Stimulated activated CD4-positive, alpha-beta T cell treated with anti-CD3 and anti-CD28 coated beads, TNF-alpha, amount 100 ng/mL, for 4 hours (primary cell): ENCODE data around the gene RAB34.
A peak's percentile ranks its signal among the peaks of the same experiment; 100 is the strongest.

ENCODE experiments used
- DNase-seq, 3 experiments: peaks; one replicate each; pipeline ENCODE4 v3.0.0-alpha.2; 2020; ENCODE audit warnings: low read depth in 3 of 3

RAB34 gene

GRCh38 chr17:28712032-28712704, 5.5 kb downstream of the RAB34 start:
- peak; percentile 44 to 53 (median 48) for DNase-seq

GRCh38 chr17:28711723-28712031, 6.0 kb downstream of the RAB34 start, which contains the start of gene PROCA1:
Gene PROCA1 (minus strand): TSS chr17:28711888. CDS start chr17:28711660, 228 bp downstream.
- DNase-seq, result no peak

GRCh38 chr17:28710861-28711722, 6.6 kb downstream of the RAB34 start:
- peak; percentile 80 to 86 (median 81) for DNase-seq

DNA sequence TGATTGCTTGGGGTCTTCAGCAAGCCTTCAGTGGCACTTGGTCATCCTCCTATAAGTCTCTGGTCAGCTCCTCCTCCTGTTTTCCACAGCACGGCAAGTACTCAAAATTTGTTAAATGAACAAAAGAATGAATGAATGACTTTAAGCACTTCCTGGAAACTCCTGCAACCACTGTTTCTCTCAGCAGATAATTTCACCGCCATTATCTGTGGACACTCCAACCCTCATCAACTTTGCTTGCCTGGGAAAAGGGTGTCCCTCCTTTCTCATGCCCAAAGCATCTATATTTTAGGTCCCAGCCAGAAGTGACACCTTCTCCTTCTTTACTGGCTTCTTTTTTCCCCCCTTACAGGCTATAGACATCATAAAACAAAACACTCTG, 10.3 kb downstream of the RAB34 start:
- no peak for DNase-seq

- DNase-seq, result no peak
These were observed 11.0 kb downstream of the RAB34 start for GRCh38 chr17:28706471-28707338.

DNA sequence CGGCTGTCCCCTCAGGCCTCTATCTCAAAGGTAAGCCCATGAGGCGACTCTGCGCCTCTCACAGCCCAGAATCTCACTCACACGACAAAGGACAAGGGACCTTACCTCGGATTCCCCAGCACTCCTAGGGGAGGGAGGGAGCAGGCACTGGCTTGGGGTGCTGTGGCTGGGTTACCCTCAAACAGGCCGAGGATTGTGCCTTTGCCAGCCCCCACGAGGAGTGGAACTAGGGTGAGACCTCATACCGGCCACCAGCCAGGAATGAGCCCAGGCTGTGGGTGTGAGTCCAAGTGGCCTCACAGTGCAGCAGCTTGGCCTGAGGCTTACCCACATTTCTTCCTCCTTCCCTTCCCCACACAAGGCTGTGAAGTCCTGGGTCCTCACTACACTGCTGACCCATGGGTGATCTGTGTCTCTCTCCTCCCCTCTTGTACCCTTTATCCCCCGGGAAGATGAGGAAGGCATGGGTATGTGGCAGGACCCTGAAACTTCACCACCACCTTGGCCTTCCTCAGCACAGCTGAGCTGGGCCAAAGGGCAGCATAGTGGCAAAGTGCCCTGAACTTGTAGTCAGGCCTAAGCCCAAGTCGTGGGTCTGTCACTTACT, 11.8 kb downstream of the RAB34 start:
- no peak for DNase-seq

DNA sequence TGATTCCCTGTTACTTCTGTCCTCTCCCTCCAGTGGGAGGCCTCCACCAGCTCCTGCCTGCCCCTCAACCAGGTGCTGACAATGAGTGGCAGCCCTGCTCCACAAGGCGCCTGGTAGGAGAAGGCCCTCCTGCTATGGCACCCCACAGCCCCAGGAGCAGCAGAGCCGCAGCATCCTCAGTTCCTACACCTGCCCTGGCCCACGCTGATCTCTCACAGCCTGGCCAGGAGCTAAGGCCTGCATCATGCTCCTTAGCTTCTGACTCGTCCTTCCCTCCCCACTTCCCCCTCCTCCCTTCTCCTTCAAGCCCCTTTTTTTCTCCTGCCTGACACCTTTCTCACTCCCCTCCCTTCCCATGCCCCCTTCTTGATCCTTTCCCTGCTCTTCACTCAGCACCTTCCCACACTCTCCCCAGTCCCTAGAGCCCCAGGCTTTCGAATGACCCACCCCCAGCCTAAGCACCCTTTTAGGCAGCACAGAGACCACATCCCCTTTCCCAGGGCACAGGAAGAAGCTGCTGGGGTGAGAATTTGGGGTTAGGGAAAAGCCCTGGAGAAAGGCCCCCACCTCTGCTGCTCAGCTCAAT, 12.5 kb downstream of the RAB34 start:
- no peak for DNase-seq

- no peak for DNase-seq
These were observed 13.3 kb downstream of the RAB34 start for GRCh38 chr17:28704219-28704858.

- DNase-seq, result no peak
These were observed 14.0 kb downstream of the RAB34 start for GRCh38 chr17:28703552-28704218.

GRCh38 chr17:28702752-28703150, 14.9 kb downstream of the RAB34 start:
- DNase-seq, result no peak

- DNase-seq, result no peak
These were observed 15.5 kb downstream of the RAB34 start for GRCh38 chr17:28702026-28702751.

GRCh38 chr17:28700830-28701492, 16.7 kb downstream of the RAB34 start:
- no peak for DNase-seq

GRCh38 chr17:28700278-28700677, 17.4 kb downstream of the RAB34 start:
- no peak for DNase-seq

DNA sequence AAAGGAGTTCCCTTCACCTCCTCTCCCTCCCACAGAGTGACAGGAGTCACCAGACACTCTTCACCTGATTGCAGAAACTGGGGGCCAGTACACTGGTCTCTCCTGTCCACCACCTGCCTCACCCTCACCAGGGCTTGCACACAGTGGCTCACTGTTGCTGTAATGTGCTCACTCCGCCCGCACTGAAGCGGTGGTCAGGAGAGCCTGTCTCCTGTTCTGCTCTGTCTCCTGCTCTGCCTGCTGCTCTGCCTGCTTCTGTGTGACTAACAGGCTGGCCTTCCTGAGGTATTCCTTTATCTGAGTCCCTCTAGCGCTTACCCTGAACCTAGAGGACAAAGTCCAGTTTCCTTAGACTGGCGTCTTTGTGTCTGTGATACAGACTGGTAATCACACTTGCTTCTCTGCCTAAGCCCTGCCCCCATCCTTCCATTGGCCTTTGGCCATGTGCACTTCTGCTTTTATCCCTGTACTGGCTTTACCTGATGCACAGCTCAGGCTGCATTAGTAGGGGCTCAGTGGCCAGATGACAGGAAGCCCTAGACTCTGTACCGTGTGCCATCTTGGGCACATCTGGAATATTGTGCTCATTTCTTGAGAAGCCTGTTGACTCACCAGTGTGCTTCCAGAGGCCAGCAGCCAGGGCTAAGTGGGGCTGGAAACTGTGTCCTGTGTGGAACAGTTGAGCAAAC, 19.3 kb downstream of the RAB34 start:
- DNase-seq, result no peak

- no peak for DNase-seq
These were observed 23.8 kb downstream of the RAB34 start for GRCh38 chr17:28693869-28694268.

DNA sequence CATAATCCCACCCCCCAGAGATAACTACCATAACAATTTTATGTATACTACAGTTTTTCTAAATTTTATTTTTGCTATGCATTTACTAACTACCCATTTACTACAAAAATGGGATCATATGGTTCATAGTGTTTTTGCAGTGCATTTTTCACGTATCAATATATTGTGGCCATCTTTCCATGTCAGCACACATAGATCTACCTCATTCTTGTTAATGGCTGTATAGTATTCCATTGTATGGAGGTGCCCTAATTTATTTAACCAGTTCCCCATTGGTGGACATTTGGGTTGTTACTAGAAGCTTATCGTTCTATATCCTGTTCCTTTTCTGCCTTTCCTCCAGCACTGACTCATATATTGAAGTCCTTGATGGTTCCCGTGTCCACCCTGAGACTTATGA, 28.7 kb downstream of the RAB34 start:
- no peak for DNase-seq

DNA sequence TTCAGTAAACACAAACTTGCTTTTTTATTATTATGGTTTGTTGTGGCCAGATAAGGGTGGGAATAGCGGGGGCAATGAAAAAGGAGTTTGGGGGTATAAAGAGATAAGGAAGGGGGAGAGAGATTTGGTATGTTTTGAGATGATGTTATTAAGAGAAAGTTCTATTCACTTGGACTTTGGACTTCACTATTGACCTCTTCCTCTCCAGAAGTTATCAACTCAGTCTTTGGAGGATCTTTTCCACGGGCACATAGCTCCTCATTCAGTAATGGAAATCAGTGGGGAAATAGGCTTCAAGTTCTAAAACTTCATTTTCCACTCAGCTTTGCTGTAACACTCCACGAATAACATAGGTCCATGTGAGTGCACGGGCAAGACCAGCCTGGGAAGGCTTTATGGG, 29.2 kb downstream of the RAB34 start:
- no peak for DNase-seq

- DNase-seq, result no peak
These were observed 31.4 kb downstream of the RAB34 start for GRCh38 chr17:28686296-28686695.

GRCh38 chr17:28685366-28685765, 32.3 kb downstream of the RAB34 start:
- no peak for DNase-seq
